HG03565 (cell line): ENCODE results near the gene FANCC.

ENCODE experiments used
- ATAC-seq: cut with Tn5 transposase; IDR thresholded peaks from one replicate; pipeline ENCODE4 v1.9.1; 2021; ENCODE audit warnings: mild to moderate bottlenecking, moderate library complexity; ENCODE audit not compliant: unreplicated experiment

The FANCC gene

GRCh38 chr9:95090023-95090791, 227.3 kb downstream of the FANCC start:
- no peak for ATAC-seq

- ATAC-seq, result no peak
These were observed 228.1 kb downstream of the FANCC start for GRCh38 chr9:95089257-95090022.

GRCh38 chr9:95088421-95089161, 228.9 kb downstream of the FANCC start:
- ATAC-seq, result no peak

GRCh38 chr9:95087659-95088242, 229.8 kb downstream of the FANCC start:
- ATAC-seq, result no peak

- ATAC-seq, result no peak
These were observed 230.9 kb downstream of the FANCC start for GRCh38 chr9:95086564-95086955.

GRCh38 chr9:95085861-95086563, 231.5 kb downstream of the FANCC start:
- no peak for ATAC-seq

- no peak for ATAC-seq
These were observed 232.3 kb downstream of the FANCC start for GRCh38 chr9:95085036-95085770.

GRCh38 chr9:95084254-95084934, 233.1 kb downstream of the FANCC start:
- no peak for ATAC-seq

GRCh38 chr9:95083086-95083768, 234.3 kb downstream of the FANCC start:
- no peak for ATAC-seq

- ATAC-seq, result no peak
These were observed 235.0 kb downstream of the FANCC start for GRCh38 chr9:95082401-95083084.

- no peak for ATAC-seq
These were observed 235.5 kb downstream of the FANCC start for GRCh38 chr9:95081998-95082397.

- no peak for ATAC-seq
These were observed 236.4 kb downstream of the FANCC start for GRCh38 chr9:95080961-95081647.

GRCh38 chr9:95079461-95079860, 238.0 kb downstream of the FANCC start:
- no peak for ATAC-seq

GRCh38 chr9:95078939-95079338, 238.6 kb downstream of the FANCC start:
- ATAC-seq, result no peak

GRCh38 chr9:95078511-95078910, 239.0 kb downstream of the FANCC start:
- no peak for ATAC-seq

GRCh38 chr9:95077766-95078370, 239.6 kb downstream of the FANCC start:
- ATAC-seq, result no peak

- no peak for ATAC-seq
These were observed 240.3 kb downstream of the FANCC start for GRCh38 chr9:95077053-95077765.
